GM18508 (cell line): ENCODE data around the gene PIK3AP1.
"Not testable (repeated sequence)": the region's sequence is repeated elsewhere in the genome, so short reads cannot be mapped to it uniquely, and the experiment has no call there.

Experiments
- ATAC-seq: cut with Tn5 transposase; IDR thresholded peaks from one replicate; pipeline ENCODE4 v1.9.1; 2021; ENCODE audit warnings: moderate number of reproducible peaks; ENCODE audit not compliant: insufficient read depth, unreplicated experiment

PIK3AP1 gene

DNA sequence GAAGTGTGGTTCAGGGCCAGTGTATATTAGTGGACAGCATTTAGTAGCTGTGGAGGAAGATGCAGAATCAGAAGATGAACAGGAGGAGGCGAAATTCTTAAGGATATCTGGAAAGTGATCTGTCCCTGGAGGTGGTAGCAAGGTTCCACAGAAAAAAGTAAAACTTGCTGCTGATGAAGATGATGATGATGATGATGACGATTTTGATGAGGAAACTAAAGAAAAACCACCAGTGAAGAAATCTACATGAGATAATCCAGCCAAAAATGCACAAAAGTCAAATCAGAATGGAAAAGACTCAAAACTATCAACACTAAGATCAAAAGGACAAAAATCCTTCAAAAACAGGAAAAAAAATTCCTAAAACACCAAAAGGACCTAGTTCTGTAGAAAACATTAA is 159.8 kb downstream of the PIK3AP1 start:
- ATAC-seq, result no peak

DNA sequence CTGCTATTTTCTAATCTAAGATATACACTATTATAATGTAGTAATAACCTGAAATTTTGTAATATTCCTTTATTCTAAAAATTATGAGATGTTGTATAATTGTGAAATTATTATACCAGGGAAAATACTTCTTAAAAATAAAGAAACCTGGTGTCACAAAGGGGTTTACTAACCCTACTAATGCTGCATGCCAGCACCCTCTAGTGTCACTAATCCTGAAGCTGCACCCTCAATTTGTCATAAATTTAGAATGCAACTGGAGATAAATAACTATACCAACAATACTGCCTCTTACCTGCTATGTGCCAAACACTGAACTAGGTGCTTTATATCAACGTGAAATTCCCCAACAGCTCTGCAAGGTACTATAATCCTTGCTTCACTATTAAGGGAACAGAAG is 164.3 kb downstream of the PIK3AP1 start:
- no peak for ATAC-seq

DNA sequence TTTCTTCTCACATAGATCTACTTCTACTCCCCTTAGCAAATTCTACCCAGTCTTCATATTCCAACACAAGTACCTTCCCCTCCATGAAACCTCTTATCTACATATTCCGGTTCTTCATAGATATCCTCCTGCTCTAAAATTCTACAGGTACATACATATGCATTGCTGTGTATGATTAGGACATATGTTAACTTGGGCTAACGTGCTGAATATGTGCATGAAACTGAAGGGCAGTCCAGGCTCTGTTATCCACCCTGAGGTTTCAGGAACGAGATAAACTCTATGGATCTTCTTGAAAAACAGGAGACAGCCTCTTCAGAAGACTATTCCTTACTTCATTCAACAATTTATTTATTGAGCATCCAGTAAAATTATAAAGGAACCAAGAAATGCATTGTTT is 165.0 kb downstream of the PIK3AP1 start:
- no peak for ATAC-seq

GRCh38 chr10:96548589-96548988 is 171.7 kb downstream of the PIK3AP1 start:
- ATAC-seq, result no peak

DNA sequence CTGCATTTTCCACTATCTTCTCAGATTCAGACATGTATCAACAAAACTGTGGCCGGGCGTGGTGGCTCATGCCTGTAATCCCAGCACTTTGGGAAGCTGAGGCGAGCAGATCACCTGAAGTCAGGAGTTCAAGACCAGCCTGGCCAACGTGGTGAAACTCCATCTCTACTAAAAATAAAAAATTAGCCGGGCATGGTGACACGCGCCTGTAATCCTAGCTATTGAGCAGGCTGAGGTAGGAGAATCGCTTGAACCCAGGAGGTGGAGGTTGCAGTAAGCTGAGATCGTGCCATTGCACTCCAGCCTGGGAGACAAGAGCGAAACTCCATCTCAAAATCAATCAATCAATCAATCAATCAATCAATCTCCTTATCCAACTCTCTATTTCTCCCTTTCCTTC is 174.8 kb downstream of the PIK3AP1 start:
- not testable (repeated sequence) for ATAC-seq
